Measurements from ENCODE around the gene WDR35.
"Not testable (repeated sequence)": the region's sequence is repeated elsewhere in the genome, so short reads cannot be mapped to it uniquely, and the experiment has no call there.

The WDR35 gene

DNA sequence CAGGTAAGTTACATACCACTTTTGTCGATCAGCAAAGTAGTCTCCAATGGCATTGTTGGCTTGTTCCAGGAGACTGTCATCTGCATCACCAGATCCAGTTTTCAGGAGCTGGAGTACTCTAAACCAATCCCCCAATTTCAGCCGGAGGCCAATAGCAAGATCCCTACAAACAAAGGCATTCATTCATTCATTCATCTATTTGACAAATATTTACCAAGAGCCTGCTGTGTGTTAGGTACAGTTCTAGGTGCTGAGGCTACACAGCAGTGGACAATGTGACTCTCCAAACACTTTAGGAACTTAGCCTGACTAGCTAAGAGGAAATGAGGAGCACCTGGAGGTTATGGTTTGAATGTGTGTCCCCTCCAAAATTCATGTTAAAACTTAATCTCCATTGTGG lies 53.7 kb downstream of the WDR35 start:
- no peak for DNase-seq

DNA sequence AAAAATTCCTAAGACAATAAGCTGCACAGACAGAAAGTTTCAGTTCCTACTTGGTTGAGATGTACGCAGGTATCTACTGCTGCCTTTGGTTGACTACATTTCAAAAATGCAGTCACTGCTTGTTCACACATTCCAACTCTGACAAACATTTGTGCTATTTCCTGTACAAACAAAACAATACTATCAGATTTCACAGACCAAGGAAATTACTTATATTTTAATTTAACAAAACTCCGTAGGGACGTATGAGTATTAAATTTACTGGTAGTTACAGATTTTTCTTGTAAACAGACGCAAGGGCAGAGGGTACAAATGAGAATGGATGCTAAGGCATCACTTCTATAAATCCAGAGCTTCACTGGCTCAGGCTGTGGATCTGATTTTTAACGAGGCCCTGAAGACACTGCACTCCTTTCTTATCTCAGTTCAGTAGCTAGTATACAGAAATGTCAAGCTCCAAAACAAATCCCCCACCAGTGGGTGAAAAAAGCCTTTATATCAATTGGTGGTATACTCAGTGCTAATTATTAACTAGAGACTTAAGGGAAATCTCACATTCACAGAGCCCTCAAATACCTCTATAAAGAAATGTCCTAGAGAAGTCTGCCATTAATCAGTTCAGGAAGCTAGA lies 56.4 kb downstream of the WDR35 start:
- no peak for DNase-seq

DNA sequence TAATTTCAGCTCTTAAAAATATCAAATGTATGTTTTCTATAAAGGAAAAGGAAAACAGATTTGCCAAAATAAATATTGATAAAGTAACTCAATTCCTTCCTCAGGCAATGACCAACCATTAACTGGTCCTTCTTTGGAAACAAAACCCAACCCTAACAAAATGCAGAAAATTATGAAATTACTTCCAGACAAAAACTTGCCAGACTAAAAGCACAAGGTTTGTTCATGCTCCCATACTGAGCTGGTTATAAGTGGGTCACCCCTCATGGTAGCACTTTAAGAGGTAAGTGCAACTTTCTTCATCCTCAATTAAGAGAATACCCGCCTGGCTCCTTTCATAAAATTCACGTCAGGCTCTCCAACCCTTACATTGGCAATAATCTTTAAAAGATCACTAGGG lies 57.0 kb downstream of the WDR35 start:
- no peak for DNase-seq

DNA sequence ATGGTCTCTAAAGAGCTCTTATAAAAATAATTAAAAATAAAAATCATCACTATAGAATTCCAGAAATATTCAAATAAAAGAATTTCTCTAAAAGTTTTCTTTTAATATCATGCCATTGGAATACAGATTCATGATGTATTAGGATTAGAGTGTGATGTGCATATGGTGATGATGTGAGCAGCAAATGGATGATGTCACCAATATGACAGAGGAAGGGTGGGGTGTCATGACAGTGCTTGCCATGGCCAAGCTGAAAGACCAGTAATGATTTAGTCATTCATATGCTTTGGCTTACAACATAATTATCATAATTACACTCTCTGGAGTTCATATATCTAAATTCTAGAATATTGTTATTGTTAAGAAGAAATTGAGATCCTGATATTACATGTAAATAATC lies 60.7 kb downstream of the WDR35 start:
- DNase-seq, result no peak

GRCh38 chr2:19927816-19928215 lies 62.1 kb downstream of the WDR35 start:
- not testable (repeated sequence) for DNase-seq

- not testable (repeated sequence) for DNase-seq
Observed at GRCh38 chr2:19924526-19924925, 65.4 kb downstream of the WDR35 start.

DNA sequence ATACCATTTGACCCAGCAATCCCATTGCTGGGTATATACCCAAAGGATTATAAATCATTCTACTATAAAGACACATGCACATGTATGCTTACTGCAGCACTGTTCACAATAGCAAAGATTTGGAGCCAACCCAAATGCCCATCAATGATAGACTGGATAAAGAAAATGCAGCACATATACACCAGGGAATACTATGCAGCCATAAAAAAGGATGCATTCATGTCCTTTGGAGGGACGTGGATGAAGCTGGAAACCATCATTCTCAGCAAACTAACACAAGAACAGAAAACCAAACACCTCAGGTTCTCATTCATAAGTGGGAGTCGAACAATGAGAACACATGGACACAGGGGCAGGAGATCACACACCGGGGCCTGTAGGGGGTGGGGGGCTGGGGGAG lies 67.7 kb downstream of the WDR35 start:
- not testable (repeated sequence) for DNase-seq

GRCh38 chr2:19916385-19916950 lies 73.4 kb downstream of the WDR35 start:
- no peak for DNase-seq

GRCh38 chr2:19914266-19914975 lies 75.5 kb downstream of the WDR35 start:
- no peak for DNase-seq

DNA sequence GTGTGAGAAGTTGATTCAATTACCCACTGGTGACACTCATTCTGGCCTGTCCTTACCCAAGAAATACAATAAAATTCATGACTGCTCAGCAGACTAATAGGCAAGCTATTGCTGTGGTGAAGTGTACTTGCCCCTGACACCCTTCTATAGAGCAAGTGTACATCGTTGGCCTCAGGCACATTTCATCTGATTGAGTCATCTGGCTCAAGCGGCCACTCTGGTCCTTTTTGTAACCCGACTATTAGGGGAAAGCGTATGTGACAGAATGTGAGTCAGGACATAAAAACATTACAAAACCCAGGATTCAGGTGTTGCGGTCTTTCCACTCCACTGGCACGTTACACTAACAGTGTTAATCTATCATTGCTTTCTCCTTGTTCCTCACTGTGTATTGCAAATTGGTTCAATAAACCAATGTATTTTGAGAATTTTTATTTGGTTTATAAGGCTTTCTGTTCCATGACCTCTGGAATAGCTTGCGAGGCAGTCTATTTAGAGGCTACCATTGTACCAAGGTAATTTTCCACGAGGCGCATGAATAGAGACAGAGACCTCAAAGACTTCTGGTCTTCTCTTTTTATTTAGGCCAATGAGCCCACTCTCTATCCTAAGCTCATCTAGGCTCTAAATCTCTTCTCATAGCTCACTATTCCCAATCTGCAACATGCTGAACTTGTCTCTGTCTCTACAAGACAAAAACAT lies 77.9 kb downstream of the WDR35 start:
- DNase-seq, result no peak

GRCh38 chr2:19902216-19902740 lies 87.6 kb downstream of the WDR35 start:
- no peak for DNase-seq

- peak; percentile 93 for DNase-seq
Observed at GRCh38 chr2:19901442-19902215, 88.3 kb downstream of the WDR35 start, which contains the start of gene TTC32. Gene TTC32 (minus strand): TSS chr2:19901983. CDS start chr2:19901854, 129 bp downstream.

DNA sequence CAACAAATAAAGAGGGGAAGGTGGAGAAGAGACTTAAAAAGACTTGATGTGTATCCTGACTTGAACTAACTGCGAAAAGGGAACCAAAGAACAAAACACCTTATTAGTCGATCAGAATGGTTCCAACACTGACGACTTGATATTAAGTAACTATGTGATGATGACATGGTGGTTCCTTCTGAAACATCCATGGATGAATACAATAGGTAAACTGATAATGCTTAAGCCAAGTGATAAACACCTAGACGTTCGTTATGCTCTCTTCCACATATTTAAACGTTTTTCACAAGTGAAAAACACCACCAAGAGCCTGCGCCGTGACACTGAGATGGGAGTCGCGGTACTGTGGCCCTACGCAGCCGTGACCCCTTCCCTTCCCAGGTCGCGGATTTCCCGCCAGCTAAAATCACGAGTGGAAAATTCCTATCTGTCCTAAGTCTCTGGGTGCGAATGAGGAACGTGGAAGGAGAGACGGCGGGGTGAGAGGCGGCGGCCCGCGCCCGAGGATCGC lies 88.9 kb downstream of the WDR35 start:
- DNase-seq, result no peak

- DNase-seq, result no peak
Observed at GRCh38 chr2:19899985-19900930, 89.6 kb downstream of the WDR35 start.

DNA sequence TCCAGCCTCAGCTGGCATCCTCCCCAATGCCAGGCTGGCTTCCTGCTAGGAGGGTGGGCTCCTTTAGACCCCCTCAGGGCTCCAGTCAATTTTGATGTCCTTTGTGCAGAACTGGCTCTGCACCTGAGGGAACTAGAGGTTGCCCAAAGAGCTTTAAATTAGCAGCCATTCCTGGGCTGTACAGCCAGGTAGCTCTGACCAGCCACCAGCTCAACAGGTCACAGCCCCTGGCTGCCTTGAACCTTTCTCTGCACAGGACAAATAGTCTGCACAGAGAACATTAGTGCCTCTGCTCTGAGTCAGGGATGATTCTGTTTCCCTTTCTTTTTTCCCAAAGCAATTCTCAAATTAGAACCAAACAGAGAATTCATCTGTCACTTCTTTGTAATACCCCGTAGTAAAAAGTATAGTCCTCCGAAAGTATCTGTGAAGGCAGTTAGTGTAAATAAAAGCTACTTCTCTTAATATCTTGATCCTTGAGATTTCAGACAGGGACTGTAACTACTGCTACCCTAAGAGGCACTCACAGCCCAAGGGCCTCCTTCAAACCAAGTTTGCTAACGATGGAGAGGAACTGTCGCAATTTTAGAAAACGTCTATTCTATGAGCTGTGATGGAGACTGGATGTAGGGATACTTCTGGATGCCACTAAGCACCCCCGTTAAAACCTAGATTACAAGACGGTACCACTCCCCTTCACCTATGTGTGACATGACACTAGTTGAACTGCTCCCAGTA lies 91.1 kb downstream of the WDR35 start:
- DNase-seq, result no peak

DNA sequence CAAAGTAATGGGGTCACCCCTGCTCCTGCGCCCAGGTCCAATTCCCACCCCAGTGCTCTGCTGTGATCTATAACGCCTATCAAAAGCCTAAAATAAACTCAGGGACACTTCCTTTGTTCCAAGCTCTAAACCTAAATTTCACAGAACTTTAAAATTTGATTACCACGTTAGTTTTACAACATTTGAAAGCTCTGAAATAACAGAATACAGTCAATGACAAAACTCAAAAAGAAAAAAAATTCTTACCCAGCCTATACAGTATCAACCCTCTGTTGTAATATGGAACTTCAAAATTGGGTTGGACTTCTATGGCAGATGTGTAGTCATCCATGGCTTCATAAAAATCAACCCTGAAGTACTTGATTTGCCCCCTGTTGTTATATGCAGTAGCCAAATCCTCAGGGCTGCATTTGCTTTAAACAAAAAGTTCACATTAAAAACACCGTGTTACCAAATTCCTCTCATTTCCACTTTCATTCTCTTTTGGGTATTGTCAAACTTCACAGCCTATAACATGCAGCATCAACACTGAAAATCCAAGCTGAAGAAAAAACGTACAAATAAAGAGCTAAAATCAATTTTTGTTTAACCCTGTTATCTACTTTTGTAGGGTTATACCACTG lies 92.2 kb downstream of the WDR35 start:
- DNase-seq, result no peak

GRCh38 chr2:19895535-19895934 lies 94.4 kb downstream of the WDR35 start:
- no peak for DNase-seq

GRCh38 chr2:19894134-19894792 lies 95.6 kb downstream of the WDR35 start:
- DNase-seq, result no peak

- DNase-seq, result no peak
Observed at GRCh38 chr2:19893520-19894133, 96.3 kb downstream of the WDR35 start.

All from CD4-positive, alpha-beta T cell treated with Interleukin-15 for 1 hour (primary cell).